Measurements from ENCODE around the gene ZNF217.

GRCh38 chr20:53625311-53626129 lies 31.9 kb upstream of the ZNF217 start:
- TF ChIP-seq, protein P1, sequence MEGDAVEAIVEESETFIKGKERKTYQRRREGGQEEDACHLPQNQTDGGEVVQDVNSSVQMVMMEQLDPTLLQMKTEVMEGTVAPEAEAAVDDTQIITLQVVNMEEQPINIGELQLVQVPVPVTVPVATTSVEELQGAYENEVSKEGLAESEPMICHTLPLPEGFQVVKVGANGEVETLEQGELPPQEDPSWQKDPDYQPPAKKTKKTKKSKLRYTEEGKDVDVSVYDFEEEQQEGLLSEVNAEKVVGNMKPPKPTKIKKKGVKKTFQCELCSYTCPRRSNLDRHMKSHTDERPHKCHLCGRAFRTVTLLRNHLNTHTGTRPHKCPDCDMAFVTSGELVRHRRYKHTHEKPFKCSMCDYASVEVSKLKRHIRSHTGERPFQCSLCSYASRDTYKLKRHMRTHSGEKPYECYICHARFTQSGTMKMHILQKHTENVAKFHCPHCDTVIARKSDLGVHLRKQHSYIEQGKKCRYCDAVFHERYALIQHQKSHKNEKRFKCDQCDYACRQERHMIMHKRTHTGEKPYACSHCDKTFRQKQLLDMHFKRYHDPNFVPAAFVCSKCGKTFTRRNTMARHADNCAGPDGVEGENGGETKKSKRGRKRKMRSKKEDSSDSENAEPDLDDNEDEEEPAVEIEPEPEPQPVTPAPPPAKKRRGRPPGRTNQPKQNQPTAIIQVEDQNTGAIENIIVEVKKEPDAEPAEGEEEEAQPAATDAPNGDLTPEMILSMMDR (conservative IDR thresholded peaks at IDR 0.05; ENCODE audit: low read length) = no peak
- no peak for TF ChIP-seq EZH2phosphoT487 (IDR thresholded peaks at IDR 0.05; ENCODE audit: borderline replicate concordance, low read depth, low read length)

Measured in OCI-LY7 (cell line).